HepG2 (cell line): ENCODE measurements around the gene KIAA1614.

Experiments
- ATF1 ChIP-seq: IDR thresholded peaks from 2 replicates; pipeline ENCODE4 v1.6.1; 2016; ENCODE audit warnings: mild to moderate bottlenecking, control low read depth
- ATF7-NPFF ChIP-seq: sonication (generic); formaldehyde crosslinking; IDR thresholded peaks from 2 replicates; pipeline ENCODE4 v1.8.1; 2023; ENCODE audit warnings: mild to moderate bottlenecking, low read depth, missing genetic modification reagents, moderate library complexity
- CBX2 ChIP-seq, 2 experiments: fragments of 200-600 bp in 1 of 2; sonication (generic); formaldehyde crosslinking in 1 of 2; IDR thresholded peaks; 2 replicates each; pipeline versions ENCODE4 v1.7.0 to v1.8.1; 2018 to 2022; ENCODE audit warnings: low read depth in 2 of 2, low read length in 1 of 2, mild to moderate bottlenecking in 1 of 2, missing genetic modification reagents in 1 of 2
- EZH2 ChIP-seq: conservative IDR thresholded peaks from 2 replicates; pipeline ENCODE4 v1.6.1; 2012; ENCODE audit warnings: mild to moderate bottlenecking, low read depth, low read length, moderate library complexity
- MYNN ChIP-seq: sonication (generic); formaldehyde crosslinking; IDR thresholded peaks from 2 replicates; pipeline ENCODE4 v1.4.0; 2020; ENCODE audit warnings: mild to moderate bottlenecking, low read depth, missing genetic modification reagents
- POLR2AphosphoS5 ChIP-seq: IDR thresholded peaks from 2 replicates; pipeline ENCODE4 v1.6.1; 2012; ENCODE audit warnings: low read depth, low read length
- SIN3B ChIP-seq: fragments of 150-350 bp; IDR thresholded peaks from 2 replicates; pipeline ENCODE4 v1.6.1; 2014; ENCODE audit warnings: low read length
- ZNF891 ChIP-seq: sonication (generic); formaldehyde crosslinking; IDR thresholded peaks from 2 replicates; pipeline ENCODE4 v1.5.0; 2020; ENCODE audit warnings: mild to moderate bottlenecking, missing genetic modification reagents
- ZSCAN20 ChIP-seq: sonication (generic); formaldehyde crosslinking; IDR thresholded peaks from 2 replicates; pipeline ENCODE4 v1.4.0; 2020; ENCODE audit warnings: missing genetic modification reagents, mild to moderate bottlenecking, borderline replicate concordance

GRCh38 chr1:180923021-180923841, 10.5 kb downstream of the KIAA1614 start:
- TF ChIP-seq ATF1 (CRISPR knock-in tag) (no peak), SIN3B (no peak), ATF7-NPFF (no peak), EZH2 (no peak), ZNF891 (CRISPR knock-in tag) (no peak), POLR2AphosphoS5 (no peak), MYNN (no peak), ZSCAN20 (no peak), CBX2 (IDR thresholded peaks at IDR 0.05; ENCODE audit: low read depth, low read length) (no peak), CBX2 (CRISPR knock-in tag; IDR thresholded peaks at IDR 0.05; ENCODE audit: low read depth) (no peak)
